Smooth muscle cell of the pulmonary artery (primary cell): Measurements from ENCODE around the gene MMP26. TPM values are rescaled to one million over a fixed set of nuclear protein-coding genes. Genes with fewer than 3 reads are reported as not detected.

Experiments used
- total RNA-seq: library from RNA; depleted of rRNA; stranded (reverse); fragments of >200 nt; gene quantifications from 2 replicates; pipeline ENCODE4 v1.2.3, GENCODE V29; 2014

The MMP26 gene
- total RNA-seq, result not detected in 2 replicates

DNA sequence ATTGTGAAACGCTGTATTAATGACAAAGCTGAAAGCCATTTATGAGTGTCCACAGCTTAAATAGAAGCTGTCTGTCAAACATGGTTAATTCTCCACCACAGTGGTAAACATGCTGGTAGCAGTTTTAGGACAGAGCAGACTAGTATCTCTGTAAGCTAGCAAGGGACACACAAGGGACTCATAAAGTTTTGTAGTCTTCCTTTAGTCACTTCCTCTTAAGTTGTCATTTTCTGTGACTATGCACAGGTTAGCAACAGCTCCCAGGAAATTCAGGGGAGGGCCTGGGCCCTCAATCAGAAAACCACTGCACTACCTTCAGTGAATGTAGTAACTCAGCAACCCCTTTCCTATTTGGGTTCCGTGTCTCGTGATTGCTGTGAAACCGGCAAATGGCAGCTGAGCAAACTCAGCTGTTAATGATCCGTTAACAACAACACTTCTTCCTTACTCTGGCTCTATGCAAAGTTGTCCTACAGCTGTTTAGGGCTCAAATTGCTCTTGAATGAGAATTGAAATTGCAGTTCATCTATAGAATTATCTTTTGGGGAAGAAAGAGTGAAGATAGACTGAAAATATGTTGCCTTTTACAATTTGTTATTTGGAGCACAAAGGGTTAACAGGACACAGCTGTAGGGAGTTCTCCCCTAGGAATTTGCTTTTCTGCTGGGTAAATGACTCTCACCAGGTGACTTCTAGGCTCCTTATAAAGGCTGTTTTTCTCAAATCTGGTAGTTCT, at the start of gene MMP26:
Gene MMP26, plus strand, starts transcription at position 731 of the 736 bp plus-strand sequence.

DNA sequence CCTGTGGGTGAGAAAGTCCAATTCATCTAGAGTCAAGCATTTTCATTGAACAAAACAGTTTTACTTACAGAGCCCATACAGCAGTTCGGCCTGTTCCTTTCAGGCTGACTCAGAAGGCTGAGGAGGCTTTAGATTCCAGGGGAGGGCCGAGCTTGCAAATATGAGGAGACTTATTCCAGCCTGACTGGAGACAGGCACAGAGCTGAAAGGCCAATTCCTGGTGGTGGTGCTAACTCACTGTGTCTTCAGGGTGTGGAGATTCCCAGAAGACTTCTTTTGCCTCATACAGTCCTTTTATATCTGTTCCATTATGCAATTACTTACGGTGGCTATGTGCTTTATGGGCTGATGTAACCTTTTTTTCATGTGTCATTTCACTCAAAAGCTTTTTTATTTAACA, 7.0 kb upstream of the MMP26 start, which contains the start of gene OR51E2:
Gene OR51E2, minus strand, starts transcription at position 269 of the 400 bp plus-strand sequence. CDS start 15,142 bp downstream, outside the sequence.

Other genes with a start within 250 kb of the MMP26 start
- not detected in 2 replicates for gene OR52K1, start 222.1 kb upstream of the MMP26 start, total RNA-seq
- not detected in 2 replicates for gene OR52M1, start 159.6 kb upstream of the MMP26 start, total RNA-seq
- not detected in 2 replicates for gene OR52I2, start 123.0 kb upstream of the MMP26 start, total RNA-seq
- gene OR52I1, start 110.7 kb upstream of the MMP26 start, total RNA-seq, result not detected in 2 replicates
- gene TRIM68, start 96.6 kb upstream of the MMP26 start, total RNA-seq, result 9.1 and 9.6 TPM in 2 replicates
- not detected in 2 replicates for gene OR51D1, start 67.3 kb upstream of the MMP26 start, total RNA-seq
- gene OR51E1, start 60.8 kb upstream of the MMP26 start, total RNA-seq, result 0.03 TPM in 1 of 2 replicates, not detected in the other
- gene OR51E2, start 6.9 kb upstream of the MMP26 start, total RNA-seq, result 0.33 TPM in 1 of 2 replicates, not detected in the other
- gene OR51F1, start 65.2 kb downstream of the MMP26 start, total RNA-seq, result not detected in 2 replicates
- gene OR52R1, start 99.6 kb downstream of the MMP26 start, total RNA-seq, result not detected in 2 replicates
- gene OR51F2, start 116.5 kb downstream of the MMP26 start, total RNA-seq, result not detected in 2 replicates
- gene OR51S1, start 144.4 kb downstream of the MMP26 start, total RNA-seq, result not detected in 2 replicates
- gene OR51T1, start 177.1 kb downstream of the MMP26 start, total RNA-seq, result not detected in 2 replicates
- gene OR51A7, start 199.0 kb downstream of the MMP26 start, total RNA-seq, result not detected in 2 replicates
- gene OR51G2, start 214.6 kb downstream of the MMP26 start, total RNA-seq, result not detected in 2 replicates
- gene OR51G1, start 219.6 kb downstream of the MMP26 start, total RNA-seq, result not detected in 2 replicates
- not detected in 2 replicates for gene OR51A4, start 242.8 kb downstream of the MMP26 start, total RNA-seq